Fibroblast of upper back skin (primary cell): ENCODE results near the gene NT5DC4.

Source experiments
- DNase-seq: peaks from one replicate; pipeline ENCODE4 v3.0.0-alpha.2; 2013

Gene NT5DC4

GRCh38 chr2:112757265-112757664 is 36.4 kb downstream of the NT5DC4 start:
- DNase-seq, result no peak

- no peak for DNase-seq
Measured at GRCh38 chr2:112758711-112759110, 37.9 kb downstream of the NT5DC4 start.

GRCh38 chr2:112760149-112760548 is 39.3 kb downstream of the NT5DC4 start:
- no peak for DNase-seq

GRCh38 chr2:112762276-112762675 is 41.5 kb downstream of the NT5DC4 start:
- no peak for DNase-seq

- DNase-seq, result peak; percentile 98
Measured at GRCh38 chr2:112764071-112765044, 43.5 kb downstream of the NT5DC4 start, which contains the start of gene CKAP2L. Gene CKAP2L (minus strand): TSS chr2:112764609. CDS start chr2:112764598, 11 bp downstream.

GRCh38 chr2:112765251-112765650 is 44.4 kb downstream of the NT5DC4 start:
- no peak for DNase-seq

GRCh38 chr2:112767693-112768330 is 47.0 kb downstream of the NT5DC4 start:
- no peak for DNase-seq

GRCh38 chr2:112768432-112768831 is 47.6 kb downstream of the NT5DC4 start:
- DNase-seq, result no peak

- no peak for DNase-seq
Measured at GRCh38 chr2:112772322-112772721, 51.5 kb downstream of the NT5DC4 start.

- no peak for DNase-seq
Measured at GRCh38 chr2:112772911-112773475, 52.2 kb downstream of the NT5DC4 start.

- DNase-seq, result no peak
Measured at GRCh38 chr2:112773556-112773955, 52.7 kb downstream of the NT5DC4 start.

GRCh38 chr2:112774536-112775285 is 53.9 kb downstream of the NT5DC4 start:
- DNase-seq, result no peak

- DNase-seq, result peak; percentile 30
Measured at GRCh38 chr2:112776113-112776512, 55.3 kb downstream of the NT5DC4 start.

- DNase-seq, result peak; percentile 28
Measured at GRCh38 chr2:112777036-112777435, 56.2 kb downstream of the NT5DC4 start.

GRCh38 chr2:112779598-112779997 is 58.8 kb downstream of the NT5DC4 start:
- DNase-seq, result no peak

- DNase-seq, result no peak
Measured at GRCh38 chr2:112782234-112782799, 61.5 kb downstream of the NT5DC4 start.

GRCh38 chr2:112783187-112783714 is 62.4 kb downstream of the NT5DC4 start:
- DNase-seq, result no peak

GRCh38 chr2:112784199-112785189 is 63.7 kb downstream of the NT5DC4 start, which contains the start of gene IL1A:
Gene IL1A (minus strand): TSS chr2:112784493. CDS start chr2:112783770, 723 bp downstream.
- DNase-seq, result peak; percentile 51

- no peak for DNase-seq
Measured at GRCh38 chr2:112787294-112787693, 66.5 kb downstream of the NT5DC4 start.

- DNase-seq, result no peak
Measured at GRCh38 chr2:112787729-112788393, 67.0 kb downstream of the NT5DC4 start.
